Liver (tissue), 3 donors: ENCODE data around the gene MAGEF1.

Source experiments
- ATF3 ChIP-seq: IDR thresholded peaks from 2 replicates; pipeline ENCODE4 v1.6.1; 2016; ENCODE audit warnings: antibody characterized with exemption
- CTCF ChIP-seq: fragments of 150-350 bp; IDR thresholded peaks from 2 replicates; pipeline ENCODE4 v1.5.1; 2017; ENCODE audit warnings: improper control_type of control experiment, low read depth, low read length; ENCODE audit not compliant: missing input control
- EGR1 ChIP-seq, 2 donors: IDR thresholded peaks; 2 replicates each; pipeline ENCODE4 v1.6.1; 2016 to 2018; ENCODE audit warnings: antibody characterized with exemption in 2 of 2, low read depth in 2 of 2
- FOXA1 ChIP-seq: IDR thresholded peaks from 2 replicates; pipeline ENCODE4 v1.6.1; 2016; ENCODE audit warnings: antibody characterized with exemption
- JUND ChIP-seq, 2 donors: IDR thresholded peaks; 2 replicates each; pipeline ENCODE4 v1.6.1; 2016; ENCODE audit warnings: antibody characterized with exemption in 2 of 2
- MAX ChIP-seq: IDR thresholded peaks from 2 replicates; pipeline ENCODE4 v1.6.1; 2016; ENCODE audit warnings: antibody characterized with exemption
- NR2F2 ChIP-seq: IDR thresholded peaks from 2 replicates; pipeline ENCODE4 v1.6.1; 2016; ENCODE audit warnings: antibody characterized with exemption
- RAD21 ChIP-seq, 2 donors: IDR thresholded peaks; 2 replicates each; pipeline ENCODE4 v1.6.1; 2016; ENCODE audit warnings: antibody characterized with exemption in 2 of 2, mild to moderate bottlenecking in 2 of 2
- SP1 ChIP-seq: IDR thresholded peaks from 2 replicates; pipeline ENCODE4 v1.6.1; 2018; ENCODE audit warnings: antibody characterized with exemption, mild to moderate bottlenecking
- donor health status: healthy.
- donor health status: healthy.

GRCh38 chr3:184660931-184661330, 50.9 kb downstream of the MAGEF1 start:
- TF ChIP-seq MAX, result no peak
- no peak for TF ChIP-seq CTCF
- no peak for TF ChIP-seq NR2F2
- TF ChIP-seq FOXA1, result no peak
- TF ChIP-seq SP1, result no peak
- no peak for TF ChIP-seq ATF3
- TF ChIP-seq EGR1 (IDR thresholded peaks at IDR 0.05; ENCODE audit: low read depth in 2 of 2), result no peak
- TF ChIP-seq RAD21 (IDR thresholded peaks at IDR 0.05), result no peak
- TF ChIP-seq JUND (IDR thresholded peaks at IDR 0.05), result no peak
